ENCODE data around the gene CPT1B.

DNA sequence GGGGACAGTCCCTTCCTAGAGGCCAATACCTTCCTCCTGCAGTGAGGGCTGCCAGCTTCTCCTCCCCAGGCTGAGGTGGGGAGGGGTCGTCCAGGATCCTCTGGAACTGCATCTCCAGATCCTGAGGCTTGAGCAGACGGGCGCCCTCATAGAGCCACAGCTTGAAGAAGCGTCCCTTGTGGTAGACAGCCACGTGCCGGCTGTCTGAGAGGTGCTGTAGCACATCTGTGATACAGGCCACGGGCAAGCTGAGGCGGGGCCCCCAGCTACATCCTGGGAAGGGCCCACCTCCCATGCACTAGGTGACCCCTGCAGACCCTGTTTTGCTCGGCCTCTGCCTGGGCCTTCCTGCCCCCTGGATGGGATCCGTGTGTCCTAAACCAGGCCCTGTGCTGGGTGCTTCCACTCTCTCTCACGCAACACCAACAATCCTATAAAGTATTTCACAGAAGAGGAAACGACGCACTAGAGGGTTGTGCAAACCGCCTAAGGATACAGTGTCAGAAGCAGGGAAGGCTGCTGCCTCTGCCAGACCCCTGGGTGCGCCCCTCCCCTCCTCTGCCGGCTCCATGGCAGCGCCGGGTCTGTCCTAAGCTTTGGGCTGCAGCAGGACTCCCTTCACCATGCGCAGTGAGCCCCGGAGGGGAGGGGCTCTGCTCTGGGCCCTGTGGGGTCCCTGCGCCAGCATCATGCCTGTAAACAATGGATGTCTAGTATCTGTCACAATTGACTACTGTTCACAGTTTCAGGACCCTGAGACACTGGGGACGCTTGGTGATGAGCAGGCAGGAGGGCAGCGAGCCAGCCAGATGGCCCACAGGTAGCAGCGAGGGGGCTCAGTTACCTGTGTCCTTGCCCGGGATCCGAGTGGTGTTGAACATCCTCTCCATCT, 4.5 kb downstream of the CPT1B start:
- TF ChIP-seq, protein P1, sequence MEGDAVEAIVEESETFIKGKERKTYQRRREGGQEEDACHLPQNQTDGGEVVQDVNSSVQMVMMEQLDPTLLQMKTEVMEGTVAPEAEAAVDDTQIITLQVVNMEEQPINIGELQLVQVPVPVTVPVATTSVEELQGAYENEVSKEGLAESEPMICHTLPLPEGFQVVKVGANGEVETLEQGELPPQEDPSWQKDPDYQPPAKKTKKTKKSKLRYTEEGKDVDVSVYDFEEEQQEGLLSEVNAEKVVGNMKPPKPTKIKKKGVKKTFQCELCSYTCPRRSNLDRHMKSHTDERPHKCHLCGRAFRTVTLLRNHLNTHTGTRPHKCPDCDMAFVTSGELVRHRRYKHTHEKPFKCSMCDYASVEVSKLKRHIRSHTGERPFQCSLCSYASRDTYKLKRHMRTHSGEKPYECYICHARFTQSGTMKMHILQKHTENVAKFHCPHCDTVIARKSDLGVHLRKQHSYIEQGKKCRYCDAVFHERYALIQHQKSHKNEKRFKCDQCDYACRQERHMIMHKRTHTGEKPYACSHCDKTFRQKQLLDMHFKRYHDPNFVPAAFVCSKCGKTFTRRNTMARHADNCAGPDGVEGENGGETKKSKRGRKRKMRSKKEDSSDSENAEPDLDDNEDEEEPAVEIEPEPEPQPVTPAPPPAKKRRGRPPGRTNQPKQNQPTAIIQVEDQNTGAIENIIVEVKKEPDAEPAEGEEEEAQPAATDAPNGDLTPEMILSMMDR (conservative IDR thresholded peaks at IDR 0.05; ENCODE audit: low read depth, low read length): no peak
- no peak for TF ChIP-seq RAD21 (IDR thresholded peaks at IDR 0.05; ENCODE audit: low read length)
- no peak for TF ChIP-seq BHLHE40 (IDR thresholded peaks at IDR 0.05; ENCODE audit: low read depth, low read length)
- no peak for TF ChIP-seq CEBPB (IDR thresholded peaks at IDR 0.05; ENCODE audit: low read depth, low read length)
- TF ChIP-seq RFX5 (IDR thresholded peaks at IDR 0.05; ENCODE audit: low read depth, low read length): no peak
- no peak for TF ChIP-seq FOS (IDR thresholded peaks at IDR 0.05; ENCODE audit: low read depth, low read length)
- TF ChIP-seq, protein P2, sequence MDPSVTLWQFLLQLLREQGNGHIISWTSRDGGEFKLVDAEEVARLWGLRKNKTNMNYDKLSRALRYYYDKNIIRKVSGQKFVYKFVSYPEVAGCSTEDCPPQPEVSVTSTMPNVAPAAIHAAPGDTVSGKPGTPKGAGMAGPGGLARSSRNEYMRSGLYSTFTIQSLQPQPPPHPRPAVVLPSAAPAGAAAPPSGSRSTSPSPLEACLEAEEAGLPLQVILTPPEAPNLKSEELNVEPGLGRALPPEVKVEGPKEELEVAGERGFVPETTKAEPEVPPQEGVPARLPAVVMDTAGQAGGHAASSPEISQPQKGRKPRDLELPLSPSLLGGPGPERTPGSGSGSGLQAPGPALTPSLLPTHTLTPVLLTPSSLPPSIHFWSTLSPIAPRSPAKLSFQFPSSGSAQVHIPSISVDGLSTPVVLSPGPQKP (IDR thresholded peaks at IDR 0.05; ENCODE audit: borderline replicate concordance, low read depth, low read length): no peak
- no peak for TF ChIP-seq POLR2A (IDR thresholded peaks at IDR 0.05; ENCODE audit: low read depth, low read length)
- TF ChIP-seq MXI1 (IDR thresholded peaks at IDR 0.05; ENCODE audit: borderline replicate concordance, low read depth, low read length): no peak
- no peak for TF ChIP-seq SMC3 (IDR thresholded peaks at IDR 0.05; ENCODE audit: low read depth, low read length)

All from IMR-90 (cell line).